ENCODE measurements around the gene BBS2.

BBS2 gene

GRCh38 chr16:56481468-56482122 is 38.2 kb downstream of the BBS2 start:
- in situ Hi-C loops (cut with HindIII; ENCODE audit: low pct_ligation_motif_present, low pct_unique_long_range_greater_than_20kb, low sequenced_read_pairs): no loop called here
- DNase-seq: no peak

GRCh38 chr16:56480776-56481467 is 38.9 kb downstream of the BBS2 start:
- in situ Hi-C loops (cut with HindIII; ENCODE audit: low pct_ligation_motif_present, low pct_unique_long_range_greater_than_20kb, low sequenced_read_pairs): no loop called here
- no peak for DNase-seq

DNA sequence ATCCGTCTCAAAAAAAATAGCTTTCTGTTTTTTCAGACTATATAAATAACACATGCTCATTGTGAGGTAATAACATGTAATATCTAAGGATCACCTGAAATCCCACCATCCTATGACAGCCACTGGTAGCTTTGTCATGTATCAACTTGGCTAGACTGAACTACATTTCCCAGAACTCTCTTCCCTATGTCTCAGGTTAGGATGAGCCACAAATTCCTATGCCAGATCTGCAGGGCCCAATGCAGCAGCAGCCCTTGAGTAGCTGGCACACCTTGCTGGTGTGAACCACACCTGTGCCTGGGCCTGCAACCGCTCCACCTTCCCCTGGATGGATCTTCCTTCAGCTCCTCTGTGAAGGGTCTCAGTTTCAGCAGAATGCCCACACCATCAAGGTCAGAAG is 40.4 kb downstream of the BBS2 start:
- DNase-seq: no peak
- in situ Hi-C loops (cut with HindIII; ENCODE audit: low pct_ligation_motif_present, low pct_unique_long_range_greater_than_20kb, low sequenced_read_pairs): no loop called here

DNA sequence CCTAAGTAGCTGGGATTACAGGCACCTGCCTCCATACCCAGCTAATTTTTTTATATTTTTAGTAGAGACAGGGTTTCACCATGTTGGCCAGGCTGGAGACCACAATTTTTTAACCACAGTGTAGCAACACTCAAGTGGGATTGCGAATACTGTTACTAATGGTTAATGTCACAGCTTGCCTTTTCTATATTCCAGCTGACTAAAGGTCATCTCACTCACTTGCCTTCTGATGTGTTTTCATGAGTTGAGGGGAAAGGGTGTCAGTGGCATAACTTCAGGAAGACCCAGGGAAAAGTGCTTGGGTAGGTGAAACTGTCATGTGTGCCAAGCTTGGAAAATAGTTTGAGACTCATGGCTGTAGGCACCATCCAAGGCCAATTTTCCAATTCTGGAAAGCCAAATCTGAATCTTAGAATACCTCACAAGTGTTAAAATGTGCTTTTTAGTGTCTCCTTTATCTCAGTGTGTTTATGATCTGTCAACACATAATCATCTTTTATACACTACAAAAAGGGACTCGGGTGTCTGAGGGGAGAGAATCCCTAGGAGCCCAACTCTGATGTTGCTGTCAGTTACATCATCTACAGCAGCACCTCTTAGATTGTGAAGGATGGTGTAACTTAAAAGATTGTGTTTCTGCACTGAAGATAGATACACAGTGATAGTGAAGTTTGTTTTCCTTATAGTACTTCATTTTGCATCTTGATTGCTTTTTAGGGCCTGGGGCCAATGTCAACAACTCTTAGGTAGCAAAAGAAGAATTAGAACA is 41.4 kb downstream of the BBS2 start:
- in situ Hi-C loops (cut with HindIII; ENCODE audit: low pct_ligation_motif_present, low pct_unique_long_range_greater_than_20kb, low sequenced_read_pairs): no loop called here
- DNase-seq: no peak

DNA sequence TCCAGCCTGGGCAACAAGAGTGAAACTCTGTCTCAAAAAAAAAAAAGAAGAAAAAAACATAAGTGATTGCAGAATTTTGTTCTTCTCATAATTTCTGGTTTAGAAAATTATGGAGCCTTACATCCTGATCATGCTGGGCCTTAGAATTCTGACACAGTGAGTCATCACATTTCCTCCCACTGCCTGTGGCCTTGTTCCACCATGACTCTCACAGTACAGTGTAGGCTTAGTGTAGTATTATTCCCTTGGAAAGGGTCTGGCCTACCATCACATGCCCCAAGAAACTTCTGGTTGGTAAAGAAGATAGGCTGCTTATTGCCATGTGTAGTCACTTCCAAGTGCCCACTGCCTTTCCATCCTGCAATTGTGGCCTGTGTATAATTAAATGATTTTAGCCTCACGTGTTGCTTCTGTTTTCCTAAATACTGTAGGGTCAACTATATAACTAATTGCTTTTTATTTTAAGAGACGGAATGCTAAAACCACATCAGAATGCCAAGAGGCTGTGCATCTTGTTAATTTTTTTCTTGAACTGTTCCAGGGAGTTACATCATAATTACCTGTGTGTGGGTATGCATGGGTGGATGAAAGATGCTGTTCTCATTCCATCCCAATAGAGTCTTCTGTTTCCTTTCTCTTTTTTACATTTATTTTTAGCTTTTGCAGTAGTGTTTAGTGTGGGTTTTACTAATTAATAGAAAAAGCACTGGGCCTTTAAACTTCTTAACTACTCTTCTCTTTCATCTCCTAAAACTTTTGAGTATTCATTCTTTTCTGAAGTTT is 42.5 kb downstream of the BBS2 start:
- DNase-seq: peak; percentile 81
- in situ Hi-C loops (cut with HindIII; ENCODE audit: low pct_ligation_motif_present, low pct_unique_long_range_greater_than_20kb, low sequenced_read_pairs): no loop called here

- no peak for DNase-seq
- in situ Hi-C loops (cut with HindIII; ENCODE audit: low pct_ligation_motif_present, low pct_unique_long_range_greater_than_20kb, low sequenced_read_pairs): no loop called here
These were observed 44.6 kb downstream of the BBS2 start for GRCh38 chr16:56475201-56475600.

GRCh38 chr16:56470666-56471065 is 49.2 kb downstream of the BBS2 start:
- in situ Hi-C loops (cut with HindIII; ENCODE audit: low pct_ligation_motif_present, low pct_unique_long_range_greater_than_20kb, low sequenced_read_pairs): no loop called here
- no peak for DNase-seq

DNA sequence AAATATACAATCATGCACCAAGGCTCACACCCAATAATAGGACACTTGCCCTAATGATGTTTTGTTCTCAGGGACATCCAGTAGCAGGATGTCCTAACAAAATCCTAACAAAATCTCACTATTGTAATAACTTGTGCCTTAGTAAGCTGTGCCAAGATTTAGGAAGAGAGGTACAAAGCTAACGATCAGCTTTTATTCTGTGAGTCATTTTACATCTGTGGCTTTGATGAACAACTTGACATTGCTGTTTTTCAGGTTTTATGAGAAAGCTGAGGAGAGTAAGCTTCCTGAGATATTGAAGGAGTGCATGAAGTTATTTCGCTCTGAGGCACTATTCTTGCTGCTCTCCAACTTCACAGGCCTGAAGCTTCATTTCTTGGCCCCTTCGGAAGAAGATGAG is 49.6 kb downstream of the BBS2 start:
- in situ Hi-C loops (cut with HindIII; ENCODE audit: low pct_ligation_motif_present, low pct_unique_long_range_greater_than_20kb, low sequenced_read_pairs): no loop called here
- DNase-seq: no peak

GRCh38 chr16:56469748-56470147 is 50.1 kb downstream of the BBS2 start:
- in situ Hi-C loops (cut with HindIII; ENCODE audit: low pct_ligation_motif_present, low pct_unique_long_range_greater_than_20kb, low sequenced_read_pairs): no loop called here
- DNase-seq: no peak

DNA sequence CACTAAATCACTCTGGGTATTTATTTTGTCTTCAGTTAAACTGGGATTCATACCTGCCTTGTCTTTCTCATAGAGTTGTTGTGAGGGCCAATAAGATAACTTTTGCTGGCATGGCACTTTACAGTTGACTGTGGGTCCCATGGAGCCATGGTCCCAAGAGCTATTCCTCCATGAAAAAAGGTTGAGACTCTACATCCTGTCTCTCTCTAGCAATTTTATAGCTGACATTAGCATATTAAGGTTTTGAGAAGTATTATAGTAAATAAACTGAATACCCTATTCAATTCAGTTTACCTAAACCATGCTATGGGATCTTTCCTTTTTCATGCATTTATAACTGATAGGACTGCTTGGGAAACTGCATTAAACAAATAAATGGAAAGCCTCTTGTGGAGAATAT is 51.0 kb downstream of the BBS2 start:
- no peak for DNase-seq
- in situ Hi-C loops (cut with HindIII; ENCODE audit: low pct_ligation_motif_present, low pct_unique_long_range_greater_than_20kb, low sequenced_read_pairs): no loop called here

GRCh38 chr16:56466344-56466743 is 53.5 kb downstream of the BBS2 start:
- in situ Hi-C loops (cut with HindIII; ENCODE audit: low pct_ligation_motif_present, low pct_unique_long_range_greater_than_20kb, low sequenced_read_pairs): no loop called here
- DNase-seq: no peak

- no peak for DNase-seq
- in situ Hi-C loops (cut with HindIII; ENCODE audit: low pct_ligation_motif_present, low pct_unique_long_range_greater_than_20kb, low sequenced_read_pairs): no loop called here
These were observed 56.7 kb downstream of the BBS2 start for GRCh38 chr16:56463153-56463552.

DNA sequence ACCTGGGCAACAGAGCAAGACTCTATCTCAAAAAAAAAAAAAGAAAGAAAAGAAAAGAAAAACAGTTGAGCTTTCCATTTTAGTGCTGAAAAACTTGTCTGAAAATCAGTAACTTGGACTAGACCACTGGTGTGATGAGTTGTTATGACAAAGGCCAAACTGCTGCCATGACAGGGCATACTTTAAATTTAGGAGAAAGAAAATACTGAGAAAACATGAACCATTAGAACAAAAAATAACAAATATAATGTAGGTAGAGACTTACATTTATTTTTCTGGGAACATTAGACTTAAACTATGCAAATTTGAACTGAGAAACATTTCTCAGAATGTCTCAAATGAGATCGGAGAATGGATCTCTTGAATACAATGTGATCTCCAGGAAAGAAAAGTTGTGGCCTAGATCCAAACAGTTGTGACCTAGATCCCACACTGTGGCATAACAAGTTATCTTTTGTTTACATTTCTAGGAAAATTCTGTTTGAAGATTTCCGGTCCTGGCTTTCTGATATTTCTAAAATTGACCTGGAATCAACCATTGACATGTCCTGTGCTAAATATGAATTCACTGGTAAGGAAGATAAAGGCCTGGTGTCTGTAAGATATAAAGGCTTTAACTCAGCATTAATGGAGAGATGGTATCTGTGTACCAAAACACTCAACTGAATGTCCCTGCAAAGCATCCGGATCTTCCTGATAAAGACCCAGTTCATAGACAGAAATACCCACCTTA is 57.6 kb downstream of the BBS2 start:
- in situ Hi-C loops (cut with HindIII; ENCODE audit: low pct_ligation_motif_present, low pct_unique_long_range_greater_than_20kb, low sequenced_read_pairs): no loop called here
- DNase-seq: no peak

GRCh38 chr16:56460101-56460500 is 59.7 kb downstream of the BBS2 start:
- in situ Hi-C loops (cut with HindIII; ENCODE audit: low pct_ligation_motif_present, low pct_unique_long_range_greater_than_20kb, low sequenced_read_pairs): no loop called here

GRCh38 chr16:56457927-56458470 is 61.8 kb downstream of the BBS2 start:
- DNase-seq: no peak
- in situ Hi-C loops (cut with HindIII; ENCODE audit: low pct_ligation_motif_present, low pct_unique_long_range_greater_than_20kb, low sequenced_read_pairs): no loop called here

More at GRCh38 chr16:56460101-56460500, 59.7 kb downstream of the BBS2 start:
- DNase-seq: no peak

DNA sequence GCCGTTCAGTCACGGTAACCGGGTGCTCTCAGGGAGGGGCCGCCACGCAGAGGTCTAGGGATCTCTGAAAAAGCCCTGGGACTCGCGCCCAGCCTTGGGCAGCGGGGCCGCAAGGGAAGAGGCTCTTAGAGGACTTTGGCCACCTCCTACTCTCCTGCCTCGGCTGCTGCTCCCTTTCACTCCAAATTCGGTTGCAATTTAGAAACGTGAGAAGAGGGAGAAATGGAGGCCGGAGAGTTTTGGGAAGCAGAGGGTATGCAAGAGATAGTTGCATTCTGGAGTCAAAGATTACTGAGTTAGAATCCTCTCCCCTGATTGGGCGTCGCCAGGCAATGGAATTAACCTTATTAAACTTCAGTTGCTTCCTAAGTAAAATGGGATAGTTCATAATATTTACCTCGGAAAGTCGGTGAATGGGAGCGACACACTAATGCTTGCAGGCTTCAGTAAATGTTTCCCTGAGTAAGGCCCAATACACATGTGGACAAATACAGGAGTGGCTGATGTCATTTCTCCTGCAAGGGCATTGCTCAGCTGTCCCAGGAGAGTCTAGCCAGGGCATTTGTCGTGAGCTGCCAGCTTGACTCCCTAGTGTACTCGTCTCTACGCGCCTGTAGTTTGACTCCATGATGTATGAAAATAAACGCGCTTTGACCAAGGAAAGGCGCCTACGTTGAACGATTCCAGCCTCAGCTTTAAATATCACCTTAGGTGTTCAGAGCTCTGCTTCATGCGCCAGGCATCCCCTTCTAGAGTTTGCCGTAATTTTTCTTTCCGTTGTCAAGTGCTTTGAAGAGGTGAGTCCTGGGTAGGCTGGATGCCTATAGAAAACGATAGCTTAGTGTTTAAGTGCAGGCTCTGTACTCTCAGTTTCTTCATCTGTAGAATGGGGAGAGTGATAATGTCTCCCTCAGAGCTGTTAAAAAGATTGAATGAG is 67.8 kb downstream of the BBS2 start:
- DNase-seq: peak; percentile 56
- in situ Hi-C loops (cut with HindIII; ENCODE audit: low pct_ligation_motif_present, low pct_unique_long_range_greater_than_20kb, low sequenced_read_pairs): no loop called here

All from ACHN (cell line).